Transverse colon (tissue), 4 donors: Measurements from ENCODE around the gene C19orf44. TPM values are rescaled to one million over a fixed set of nuclear protein-coding genes. Genes with fewer than 3 reads are reported as not detected.

Experiments
- DNase-seq: peaks from one replicate; pipeline ENCODE4 v3.0.0-alpha.2; 2019
- H3K27ac ChIP-seq, 4 donors: fragments of 200-600 bp; sonication (generic); 2 replicates each; pipeline ENCODE4 v1.5.1; 2016 to 2018; ENCODE audit warnings: inconsistent platforms in 4 of 4
- H3K27me3 ChIP-seq: fragments of 200-600 bp; sonication (generic); 2 replicates; pipeline ENCODE4 v1.5.1; 2017; ENCODE audit warnings: inconsistent platforms
- H3K36me3 ChIP-seq, 4 donors: fragments of 200-600 bp; sonication (generic); 2 replicates each; pipeline ENCODE4 v1.5.1; 2017 to 2019; ENCODE audit warnings: inconsistent platforms in 4 of 4
- H3K4me1 ChIP-seq, 4 donors: fragments of 200-600 bp; sonication (generic); 2 replicates each; pipeline ENCODE4 v1.5.1; 2017 to 2020; ENCODE audit warnings: inconsistent platforms in 4 of 4
- H3K4me3 ChIP-seq, 4 donors: fragments of 200-600 bp; sonication (generic); 1 replicate in 1 of 4; 2 replicates in 3 of 4; pipeline versions ENCODE4 v1.5.1 to v1.6.1; 2017 to 2019; ENCODE audit warnings: inconsistent platforms in 4 of 4
- H3K9me3 ChIP-seq, 2 donors: fragments of 200-600 bp; sonication (generic); 2 replicates each; pipeline ENCODE4 v1.5.1; 2017 to 2019; ENCODE audit warnings: inconsistent platforms in 2 of 2
- EP300 ChIP-seq: sonication (generic); formaldehyde crosslinking; IDR thresholded peaks from one replicate; pipeline ENCODE4 v1.6.1; 2017; ENCODE audit warnings: antibody characterized with exemption, low read depth
- POLR2A ChIP-seq: fragments of 450-650 bp; IDR thresholded peaks from one replicate; pipeline ENCODE4 v1.6.1; 2016; ENCODE audit warnings: antibody characterized with exemption, mild to moderate bottlenecking, moderate library complexity
- POLR2AphosphoS5 ChIP-seq, 3 donors: sonication (generic); formaldehyde crosslinking; IDR thresholded peaks; one replicate each; pipeline ENCODE4 v1.6.1; 2016; ENCODE audit warnings: antibody characterized with exemption in 3 of 3
- WGBS, 2 donors: methylation state at CpG; one replicate each; pipeline ENCODE4 v1.1.5; 2018; ENCODE audit warnings: low coverage in 1 of 2; 5-methylcytosine and 5-hydroxymethylcytosine counted together
- in situ Hi-C, 4 donors: fragments of 200-750 bp; cut with MboI; loops; one replicate each; pipeline versions ENCODE4 v1.15.0 to v1.15.1; 2017; ENCODE audit warnings: low sequenced_read_pairs in 3 of 4, low pct_ligation_motif_present in 1 of 4, low pct_unique_long_range_greater_than_20kb in 1 of 4
- intact Hi-C: fragments of 100-400 bp; cut with DNase I; formaldehyde crosslinking; loops from one replicate; pipeline ENCODE4 v1.15.1; 2023; ENCODE audit warnings: low total_unique reads
- total RNA-seq, 4 donors: library from RNA; depleted of rRNA; stranded (reverse); fragments of >200 nt; gene quantifications; one replicate each; pipeline ENCODE4 v1.1.0, GENCODE V29; 2016
- TF ChIP-seq, protein P1 (sequence below), 5 experiments: fragments of 200-600 bp in 3 of 5; fragments of 450-650 bp in 2 of 5; sonication (generic) in 3 of 5; IDR thresholded peaks; 1 replicate in 2 of 5; 2 replicates in 3 of 5; pipeline ENCODE4 v1.5.1; 2016 to 2017; ENCODE audit warnings: antibody characterized with exemption in 5 of 5, inconsistent platforms in 3 of 5, mild to moderate bottlenecking in 2 of 5, moderate library complexity in 1 of 5

Gene C19orf44
- total RNA-seq, 4 donors from 2014 or later: 0.20 to 6.7 (median 1.6) TPM

DNA sequence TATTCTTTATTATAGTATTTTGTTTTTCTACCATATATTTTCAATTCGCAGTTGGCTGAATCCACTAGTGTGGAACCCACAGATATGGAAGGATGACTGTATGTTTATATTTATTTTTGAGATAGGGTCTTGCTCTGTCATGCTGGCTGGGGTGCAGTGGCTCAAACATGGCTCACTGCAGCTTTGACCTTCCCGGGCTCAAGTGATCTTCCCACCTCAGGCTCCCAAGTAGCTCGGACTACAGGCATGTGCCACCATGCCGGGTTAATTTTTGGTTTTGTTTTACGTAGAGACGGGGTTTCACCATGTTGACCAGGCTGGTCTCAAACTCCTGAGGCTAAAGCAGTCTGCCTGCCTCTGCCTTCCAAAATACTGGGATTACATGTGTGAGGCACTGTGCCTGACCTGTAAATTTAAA is 66.4 kb downstream of the C19orf44 start:
- no peaks in the 10 kb centered on the region for H3K27me3 ChIP-seq
- no peak for DNase-seq
- H3K9me3 ChIP-seq: no peaks in the 10 kb centered on the region
- peaks cover 0 to 50% (median 14%) of the 10 kb centered on the region in 4 donors for H3K36me3 ChIP-seq
- intact Hi-C loops: no loop called here
- WGBS, 2 donors: 91 to 97% methylated on average over 1 to 6 of the region's 6 CpGs
- H3K4me3 ChIP-seq: no peak overlapping the region
- no peaks in the 10 kb centered on the region for H3K4me1 ChIP-seq
- no peak for TF ChIP-seq POLR2A
- TF ChIP-seq POLR2AphosphoS5 (IDR thresholded peaks at IDR 0.05): no peak
- no peak for TF ChIP-seq EP300
- TF ChIP-seq, protein P1, sequence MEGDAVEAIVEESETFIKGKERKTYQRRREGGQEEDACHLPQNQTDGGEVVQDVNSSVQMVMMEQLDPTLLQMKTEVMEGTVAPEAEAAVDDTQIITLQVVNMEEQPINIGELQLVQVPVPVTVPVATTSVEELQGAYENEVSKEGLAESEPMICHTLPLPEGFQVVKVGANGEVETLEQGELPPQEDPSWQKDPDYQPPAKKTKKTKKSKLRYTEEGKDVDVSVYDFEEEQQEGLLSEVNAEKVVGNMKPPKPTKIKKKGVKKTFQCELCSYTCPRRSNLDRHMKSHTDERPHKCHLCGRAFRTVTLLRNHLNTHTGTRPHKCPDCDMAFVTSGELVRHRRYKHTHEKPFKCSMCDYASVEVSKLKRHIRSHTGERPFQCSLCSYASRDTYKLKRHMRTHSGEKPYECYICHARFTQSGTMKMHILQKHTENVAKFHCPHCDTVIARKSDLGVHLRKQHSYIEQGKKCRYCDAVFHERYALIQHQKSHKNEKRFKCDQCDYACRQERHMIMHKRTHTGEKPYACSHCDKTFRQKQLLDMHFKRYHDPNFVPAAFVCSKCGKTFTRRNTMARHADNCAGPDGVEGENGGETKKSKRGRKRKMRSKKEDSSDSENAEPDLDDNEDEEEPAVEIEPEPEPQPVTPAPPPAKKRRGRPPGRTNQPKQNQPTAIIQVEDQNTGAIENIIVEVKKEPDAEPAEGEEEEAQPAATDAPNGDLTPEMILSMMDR (IDR thresholded peaks at IDR 0.05): no peak
- H3K27ac ChIP-seq: no peak overlapping the region
- in situ Hi-C loops: no loop called here

DNA sequence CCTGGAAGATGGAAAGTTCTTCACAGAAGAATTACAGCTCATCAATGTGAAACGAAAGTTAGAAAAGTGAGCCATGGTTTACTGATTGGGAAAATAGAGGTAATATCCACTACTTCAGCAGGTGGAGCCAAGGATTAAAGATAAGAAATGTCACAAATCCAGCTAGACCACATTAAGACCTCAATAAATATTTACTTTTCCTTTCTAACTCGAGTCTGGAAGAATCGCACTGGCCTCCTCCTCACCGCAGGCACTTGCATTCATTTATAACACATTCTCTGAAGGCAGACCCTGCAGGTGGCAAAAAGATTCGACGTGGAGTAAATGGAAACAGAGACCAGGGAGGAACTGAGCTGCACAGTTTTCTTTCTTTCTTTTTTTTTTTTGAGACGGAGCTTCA is 68.6 kb downstream of the C19orf44 start:
- 39 to 56% methylated on average over 4 to 7 of the region's 7 CpGs for WGBS, 2 donors
- TF ChIP-seq POLR2AphosphoS5 (IDR thresholded peaks at IDR 0.05): no peak
- TF ChIP-seq EP300: no peak
- TF ChIP-seq, protein P1 (IDR thresholded peaks at IDR 0.05): no peak
- no peak for TF ChIP-seq POLR2A
- Histone ChIP-seq H3K4me3 (no peak overlapping the region), H3K36me3 (peaks cover 0 to 50% (median 14%) of the 10 kb centered on the region in 4 donors), H3K9me3 (no peaks in the 10 kb centered on the region), H3K27ac (no peak overlapping the region), H3K27me3 (no peaks in the 10 kb centered on the region), H3K4me1 (no peaks in the 10 kb centered on the region)
- intact Hi-C loops: no loop called here
- DNase-seq: no peak
- in situ Hi-C loops: no loop called here

DNA sequence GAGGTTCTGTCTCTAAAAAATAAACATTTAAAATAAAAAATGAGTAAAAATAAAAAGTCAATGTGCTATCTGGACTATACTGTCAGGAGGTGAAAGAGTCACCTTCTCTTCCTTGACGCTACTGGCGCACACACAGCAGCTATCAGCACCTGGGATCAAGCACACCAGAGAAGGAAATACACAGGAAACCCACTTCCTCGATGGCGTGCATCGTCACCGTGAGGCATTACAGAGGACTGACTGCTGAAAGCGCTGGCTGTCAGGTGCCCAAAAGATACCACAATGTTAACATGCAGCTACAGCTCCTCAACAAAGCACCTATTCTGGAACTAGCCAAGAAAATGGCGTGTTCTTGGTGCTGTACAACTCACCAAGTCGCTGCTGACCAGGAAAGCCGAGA is 70.0 kb downstream of the C19orf44 start:
- 70 to 75% methylated on average over 2 to 10 of the region's 10 CpGs for WGBS, 2 donors
- TF ChIP-seq EP300 (no peak), POLR2A (no peak), POLR2AphosphoS5 (IDR thresholded peaks at IDR 0.05) (no peak)
- TF ChIP-seq, protein P1 (IDR thresholded peaks at IDR 0.05): no peak
- H3K27ac ChIP-seq: peak overlapping the region in 3 of 4 donors; percentile 28 to 65 (median 41)
- in situ Hi-C loops: no loop called here
- H3K27me3 ChIP-seq: no peaks in the 10 kb centered on the region
- H3K36me3 ChIP-seq: peaks cover 0 to 44% (median 14%) of the 10 kb centered on the region in 4 donors
- DNase-seq: peak; percentile 51
- peaks cover 2 to 6% (median 4%) of the 10 kb centered on the region in 4 donors for H3K4me1 ChIP-seq
- no peak overlapping the region for H3K4me3 ChIP-seq
- intact Hi-C loops: no loop called here
- H3K9me3 ChIP-seq: no peaks in the 10 kb centered on the region

DNA sequence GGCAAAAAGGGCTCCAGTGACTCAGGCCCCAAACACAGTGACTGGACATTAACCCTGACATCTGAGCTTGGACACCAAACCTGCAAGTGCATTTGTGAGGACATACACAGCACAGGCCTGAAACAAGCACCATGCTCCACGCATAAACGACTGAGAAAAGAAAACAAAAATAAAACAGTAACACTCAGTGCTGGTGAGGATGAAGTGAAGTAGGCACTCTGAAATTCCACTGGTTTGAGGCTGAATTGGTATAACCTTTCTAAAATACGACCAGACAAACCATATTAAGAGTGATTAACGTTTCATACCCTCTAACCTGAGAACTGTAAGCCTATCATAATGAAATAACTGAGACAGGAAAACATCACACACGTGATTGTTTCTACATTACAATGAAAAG is 70.5 kb downstream of the C19orf44 start:
- TF ChIP-seq POLR2AphosphoS5 (IDR thresholded peaks at IDR 0.05) (no peak), EP300 (no peak), POLR2A (no peak)
- TF ChIP-seq, protein P1 (IDR thresholded peaks at IDR 0.05): no peak
- DNase-seq: no peak
- Histone ChIP-seq H3K27me3 (no peaks in the 10 kb centered on the region), H3K4me3 (no peak overlapping the region), H3K36me3 (peaks cover 0 to 43% (median 12%) of the 10 kb centered on the region in 4 donors), H3K27ac (peak overlapping the region in 3 of 4 donors; percentile 28 to 65 (median 34)), H3K4me1 (peaks cover 5 to 11% (median 9%) of the 10 kb centered on the region in 4 donors), H3K9me3 (no peaks in the 10 kb centered on the region)
- WGBS, 2 donors: 92 to 98% methylated on average over 5 of the region's 5 CpGs
- in situ Hi-C loops (no loop called here), intact Hi-C loops (no loop called here)
